IPS-18c (cell line): ENCODE data around the gene PDLIM1.

Experiments
- H3K4me3 ChIP-seq: 2 replicates; pipeline ENCODE4 v1.7.0; 2013; ENCODE audit warnings: low read depth, mild to moderate bottlenecking, low read length, moderate library complexity; ENCODE audit not compliant: insufficient read depth
- H3K9me3 ChIP-seq: one replicate; pipeline ENCODE4 v1.6.1; 2013; ENCODE audit warnings: mild to moderate bottlenecking, low read length, moderate library complexity; ENCODE audit not compliant: control insufficient read depth, insufficient read depth

The PDLIM1 gene

GRCh38 chr10:95260909-95261552, 29.8 kb downstream of the PDLIM1 start:
- peaks cover 2% of the 10 kb centered on the region for H3K9me3 ChIP-seq
- no peak overlapping the region for H3K4me3 ChIP-seq

- H3K4me3 ChIP-seq, result no peak overlapping the region
Measured at GRCh38 chr10:95260397-95260881, 30.4 kb downstream of the PDLIM1 start.

DNA sequence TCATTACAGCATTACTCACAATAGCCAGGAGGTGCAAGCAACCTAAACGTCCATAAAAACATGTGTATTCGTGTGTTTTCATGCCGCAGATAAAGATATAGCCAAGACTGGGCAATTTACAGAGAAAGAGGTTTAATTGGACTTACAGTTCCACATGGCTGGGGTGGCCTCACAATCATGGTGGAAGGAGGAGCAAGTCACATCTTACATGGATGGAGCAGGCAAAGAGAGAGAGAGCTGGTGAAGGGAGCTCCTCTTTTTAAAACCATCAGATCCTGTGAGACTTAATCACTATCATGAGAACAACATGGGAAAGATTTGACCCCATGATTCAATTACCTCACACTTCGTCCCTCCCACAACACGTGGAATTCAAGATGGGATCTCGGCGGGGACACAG, 33.0 kb downstream of the PDLIM1 start:
- Histone ChIP-seq H3K4me3 (no peak overlapping the region), H3K9me3 (peaks cover 2% of the 10 kb centered on the region)

More at GRCh38 chr10:95260397-95260881, 30.4 kb downstream of the PDLIM1 start:
- H3K9me3 ChIP-seq, result peaks cover 2% of the 10 kb centered on the region

- Histone ChIP-seq H3K4me3 (no peak overlapping the region), H3K9me3 (peaks cover 2% of the 10 kb centered on the region)
Measured at GRCh38 chr10:95256268-95256667, 34.5 kb downstream of the PDLIM1 start.

- H3K4me3 ChIP-seq, result no peak overlapping the region
- peaks cover 2% of the 10 kb centered on the region for H3K9me3 ChIP-seq
Measured at GRCh38 chr10:95254629-95255028, 36.2 kb downstream of the PDLIM1 start.

DNA sequence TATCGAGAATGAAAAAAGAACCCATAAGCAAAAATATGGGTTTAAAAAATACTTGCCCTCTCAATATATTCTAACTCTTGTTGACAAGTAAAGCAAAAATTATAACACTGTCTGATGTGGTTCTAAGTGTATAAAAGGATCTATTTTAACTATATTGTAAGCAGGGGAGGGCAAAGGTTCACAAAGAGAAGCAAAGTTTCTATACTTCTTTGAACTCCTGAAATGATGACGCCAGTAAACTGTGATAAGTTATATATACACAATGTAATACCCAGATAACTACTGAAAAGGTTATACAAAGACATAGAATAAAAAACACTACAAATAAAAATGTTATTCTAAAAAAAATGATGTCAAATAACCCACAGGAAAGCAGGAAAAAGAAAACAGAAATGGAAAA, 37.1 kb downstream of the PDLIM1 start:
- Histone ChIP-seq H3K9me3 (no peaks in the 10 kb centered on the region), H3K4me3 (no peak overlapping the region)

GRCh38 chr10:95253007-95253406, 37.8 kb downstream of the PDLIM1 start:
- Histone ChIP-seq H3K9me3 (no peaks in the 10 kb centered on the region), H3K4me3 (no peak overlapping the region)

GRCh38 chr10:95250856-95251255, 39.9 kb downstream of the PDLIM1 start:
- Histone ChIP-seq H3K4me3 (no peak overlapping the region), H3K9me3 (no peaks in the 10 kb centered on the region)

- Histone ChIP-seq H3K9me3 (no peaks in the 10 kb centered on the region), H3K4me3 (no peak overlapping the region)
Measured at GRCh38 chr10:95249467-95249866, 41.3 kb downstream of the PDLIM1 start.

- H3K9me3 ChIP-seq, result no peaks in the 10 kb centered on the region
- H3K4me3 ChIP-seq, result no peak overlapping the region
Measured at GRCh38 chr10:95248989-95249388, 41.8 kb downstream of the PDLIM1 start.

- no peak overlapping the region for H3K4me3 ChIP-seq
- no peaks in the 10 kb centered on the region for H3K9me3 ChIP-seq
Measured at GRCh38 chr10:95247881-95248583, 42.8 kb downstream of the PDLIM1 start.

- no peak overlapping the region for H3K4me3 ChIP-seq
- no peaks in the 10 kb centered on the region for H3K9me3 ChIP-seq
Measured at GRCh38 chr10:95247200-95247880, 43.5 kb downstream of the PDLIM1 start.

GRCh38 chr10:95246582-95247051, 44.2 kb downstream of the PDLIM1 start:
- Histone ChIP-seq H3K9me3 (no peaks in the 10 kb centered on the region), H3K4me3 (no peak overlapping the region)

- Histone ChIP-seq H3K9me3 (no peaks in the 10 kb centered on the region), H3K4me3 (no peak overlapping the region)
Measured at GRCh38 chr10:95245425-95246055, 45.3 kb downstream of the PDLIM1 start.

- no peaks in the 10 kb centered on the region for H3K9me3 ChIP-seq
- H3K4me3 ChIP-seq, result no peak overlapping the region
Measured at GRCh38 chr10:95244152-95244551, 46.7 kb downstream of the PDLIM1 start.

DNA sequence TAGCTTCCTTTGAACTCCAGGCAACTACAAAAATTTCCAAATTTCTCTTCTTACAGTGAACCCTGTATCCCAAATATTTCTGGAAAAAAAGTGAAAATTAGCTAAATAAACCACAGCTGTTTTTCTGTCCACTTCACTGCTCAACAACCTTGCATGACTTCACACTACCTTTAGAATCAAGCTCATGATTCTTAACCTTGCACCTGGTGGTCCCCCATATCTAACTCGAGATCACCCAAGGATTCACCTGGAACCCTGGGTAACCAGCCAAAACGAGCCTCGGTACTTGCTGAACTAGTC, 47.5 kb downstream of the PDLIM1 start:
- Histone ChIP-seq H3K9me3 (no peaks in the 10 kb centered on the region), H3K4me3 (no peak overlapping the region)

- no peaks in the 10 kb centered on the region for H3K9me3 ChIP-seq
- H3K4me3 ChIP-seq, result no peak overlapping the region
Measured at GRCh38 chr10:95242581-95243317, 48.1 kb downstream of the PDLIM1 start.
